ENCODE results near the gene AGAP1.

AGAP1 gene

DNA sequence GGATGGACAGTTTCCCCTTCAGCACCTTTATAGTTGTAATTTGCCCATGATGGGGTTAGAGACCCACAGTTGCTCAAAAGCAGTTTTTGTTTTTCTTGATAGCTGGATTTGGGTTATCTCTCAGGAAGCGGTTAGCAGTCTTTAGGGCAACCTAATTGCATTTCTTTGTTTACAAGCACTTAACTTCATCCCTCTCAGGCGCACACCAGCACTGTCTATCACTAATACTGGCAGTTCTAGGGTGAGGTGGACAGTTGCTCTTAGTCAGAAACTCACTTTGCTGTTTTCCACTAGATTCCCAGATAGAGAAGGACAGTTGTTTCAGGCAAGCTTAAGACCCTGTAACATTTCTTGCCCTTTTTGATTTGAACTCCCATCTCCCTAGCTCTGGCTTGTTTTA, 146.0 kb downstream of the AGAP1 start:
- DNase-seq, result no peak

DNA sequence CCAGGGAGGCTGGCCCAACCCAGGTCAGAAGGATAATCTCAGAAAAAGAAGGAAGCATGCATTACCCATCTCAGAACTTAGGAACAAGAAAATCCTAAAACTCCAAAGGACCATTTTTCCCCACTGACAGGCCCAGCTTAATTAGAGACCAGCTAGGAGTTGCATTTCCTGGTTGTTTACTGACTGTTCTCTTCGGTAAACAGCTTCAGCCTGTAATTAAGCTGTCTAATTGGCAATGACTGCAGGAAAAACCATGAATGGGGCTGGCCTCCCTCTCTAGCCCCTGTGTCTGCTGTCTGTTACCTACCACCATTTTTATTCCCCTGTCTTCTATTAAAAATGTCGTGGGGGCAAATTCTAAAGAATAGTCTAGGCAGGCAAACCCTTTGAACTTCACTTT, 146.5 kb downstream of the AGAP1 start:
- DNase-seq, result no peak

DNA sequence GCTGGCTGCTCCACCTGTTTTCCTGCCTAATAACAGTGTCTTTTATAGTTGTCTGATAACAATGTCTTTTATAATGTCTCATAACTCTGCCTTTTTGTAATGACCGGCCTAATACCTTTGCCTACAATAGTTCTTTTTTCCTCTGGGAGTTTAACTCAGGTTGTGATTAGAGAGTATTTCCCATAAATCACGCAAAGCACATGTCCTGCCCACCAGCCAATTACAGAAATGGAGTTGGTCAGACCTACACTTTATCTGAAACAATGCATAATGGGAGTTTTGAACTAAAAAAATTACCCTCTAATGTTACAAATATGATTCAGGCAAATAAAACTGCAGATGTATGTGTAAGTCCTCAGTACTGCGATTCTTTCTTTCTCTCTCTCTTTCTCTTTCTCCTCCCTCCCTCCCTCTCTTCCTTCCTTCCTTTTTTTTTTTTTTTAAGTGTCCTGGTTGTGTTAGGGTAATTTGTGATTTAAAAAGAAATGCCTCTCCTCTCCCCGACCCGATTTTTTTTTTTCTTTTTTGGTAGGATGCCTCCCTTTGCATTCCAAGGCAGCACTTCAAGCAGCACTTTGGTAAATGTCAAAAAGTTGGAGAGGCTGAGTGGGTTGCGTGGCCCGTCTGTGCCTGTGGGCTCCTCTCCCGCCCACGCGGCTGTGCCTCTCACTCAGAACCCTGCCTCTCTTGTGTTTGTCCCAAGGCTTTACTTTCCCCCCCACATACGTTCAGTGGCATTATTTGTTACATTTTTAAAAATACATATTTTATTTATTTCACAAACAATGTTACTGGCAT, 147.3 kb downstream of the AGAP1 start:
- DNase-seq, result peak in 1 of 4 experiments; percentile 14

DNA sequence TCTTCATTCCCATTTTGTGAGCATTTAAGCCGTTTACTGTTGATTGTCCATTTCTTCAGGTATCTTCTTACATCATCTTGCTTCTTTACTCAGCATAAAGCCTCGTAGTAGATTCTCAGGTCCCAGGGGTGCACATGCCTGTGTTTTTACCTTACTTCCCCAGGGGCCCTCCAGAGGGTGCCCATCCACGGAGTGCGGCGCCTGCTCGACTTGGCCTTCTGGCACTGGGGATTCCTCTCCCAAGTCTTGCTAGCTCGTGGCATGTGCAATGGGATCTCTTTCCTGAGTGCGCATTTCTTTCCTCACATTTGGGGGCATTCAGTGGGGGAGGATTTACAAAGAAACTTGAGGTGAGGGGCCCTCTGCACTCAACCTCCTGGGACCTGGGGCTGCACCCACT, 148.1 kb downstream of the AGAP1 start:
- no peak for DNase-seq

DNA sequence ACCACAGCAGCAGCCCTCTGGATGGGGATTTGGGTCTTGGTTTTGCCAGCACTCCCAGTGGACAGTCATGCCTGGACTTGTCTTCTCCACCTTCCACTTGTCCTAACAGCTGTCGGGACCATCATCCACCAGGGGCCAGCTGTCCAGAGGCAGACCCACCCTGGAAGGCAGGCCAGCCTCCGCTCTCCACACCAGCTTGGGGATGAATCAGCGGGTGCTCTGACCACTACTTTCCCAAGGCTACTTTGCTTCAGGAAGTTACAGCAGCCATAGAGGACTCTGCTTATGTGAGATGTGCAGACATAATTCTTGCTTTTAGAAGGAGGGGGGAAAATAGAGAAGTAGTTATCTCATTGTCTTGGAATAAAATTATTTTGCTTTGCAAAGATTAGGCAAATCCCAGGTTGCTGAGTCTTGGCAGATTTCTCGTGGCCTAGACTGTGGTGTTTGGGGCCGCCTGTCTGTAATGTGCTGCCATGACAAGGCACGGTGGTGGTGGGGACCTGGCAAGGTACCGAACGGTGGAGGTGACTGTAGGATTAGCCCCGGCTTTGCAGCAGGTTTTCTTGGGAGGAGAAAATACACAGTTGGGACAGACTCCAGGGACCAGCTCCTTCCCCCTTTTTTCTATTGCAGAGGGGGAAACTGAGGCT, 148.7 kb downstream of the AGAP1 start:
- DNase-seq, result no peak

GRCh38 chr2:235643680-235644511, 150.1 kb downstream of the AGAP1 start:
- no peak for DNase-seq

DNA sequence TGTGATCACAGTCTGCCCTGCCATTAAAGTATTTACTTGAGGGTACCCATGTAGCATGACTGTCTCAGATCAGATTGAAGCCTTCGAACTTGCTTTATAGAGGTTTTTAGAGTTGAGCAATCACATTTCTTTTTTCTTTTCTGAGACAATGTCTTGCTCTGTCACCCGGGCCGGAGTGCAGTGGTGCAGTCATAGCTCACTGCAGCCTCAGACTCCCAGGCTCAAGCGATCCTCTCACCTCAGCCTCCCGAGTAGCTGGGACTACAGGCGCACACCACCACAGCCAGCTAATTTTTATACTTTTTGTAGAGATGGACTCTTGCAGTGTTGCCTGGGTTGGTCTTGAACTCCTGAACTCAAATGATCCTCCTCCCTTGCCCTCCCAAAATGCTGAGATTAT, 153.4 kb downstream of the AGAP1 start:
- DNase-seq, result no peak

DNA sequence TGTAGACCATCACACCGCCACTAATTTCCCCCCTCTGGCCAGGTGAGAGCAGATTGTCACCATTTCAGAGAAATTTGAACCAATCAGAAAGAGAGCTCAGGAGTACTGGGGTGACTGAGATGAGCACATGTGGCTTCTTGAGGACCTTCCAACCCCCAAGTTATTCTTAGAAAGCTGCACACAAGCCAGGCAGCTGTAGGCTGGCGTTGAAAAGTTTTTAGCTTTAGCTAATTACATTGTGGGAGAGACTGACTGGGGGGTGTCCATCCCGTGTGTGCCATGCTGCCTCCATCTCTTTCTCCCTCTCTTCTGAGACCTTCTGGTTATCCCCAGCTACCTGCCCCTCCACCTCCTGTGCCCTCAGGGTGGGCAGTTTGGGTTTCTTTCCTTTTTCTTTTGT, 154.0 kb downstream of the AGAP1 start:
- DNase-seq, result no peak

- no peak for DNase-seq
These were observed 155.6 kb downstream of the AGAP1 start for GRCh38 chr2:235649418-235649817.

- DNase-seq, result no peak
These were observed 157.8 kb downstream of the AGAP1 start for GRCh38 chr2:235651643-235652042.

- no peak for DNase-seq
These were observed 160.4 kb downstream of the AGAP1 start for GRCh38 chr2:235654103-235654813.

DNA sequence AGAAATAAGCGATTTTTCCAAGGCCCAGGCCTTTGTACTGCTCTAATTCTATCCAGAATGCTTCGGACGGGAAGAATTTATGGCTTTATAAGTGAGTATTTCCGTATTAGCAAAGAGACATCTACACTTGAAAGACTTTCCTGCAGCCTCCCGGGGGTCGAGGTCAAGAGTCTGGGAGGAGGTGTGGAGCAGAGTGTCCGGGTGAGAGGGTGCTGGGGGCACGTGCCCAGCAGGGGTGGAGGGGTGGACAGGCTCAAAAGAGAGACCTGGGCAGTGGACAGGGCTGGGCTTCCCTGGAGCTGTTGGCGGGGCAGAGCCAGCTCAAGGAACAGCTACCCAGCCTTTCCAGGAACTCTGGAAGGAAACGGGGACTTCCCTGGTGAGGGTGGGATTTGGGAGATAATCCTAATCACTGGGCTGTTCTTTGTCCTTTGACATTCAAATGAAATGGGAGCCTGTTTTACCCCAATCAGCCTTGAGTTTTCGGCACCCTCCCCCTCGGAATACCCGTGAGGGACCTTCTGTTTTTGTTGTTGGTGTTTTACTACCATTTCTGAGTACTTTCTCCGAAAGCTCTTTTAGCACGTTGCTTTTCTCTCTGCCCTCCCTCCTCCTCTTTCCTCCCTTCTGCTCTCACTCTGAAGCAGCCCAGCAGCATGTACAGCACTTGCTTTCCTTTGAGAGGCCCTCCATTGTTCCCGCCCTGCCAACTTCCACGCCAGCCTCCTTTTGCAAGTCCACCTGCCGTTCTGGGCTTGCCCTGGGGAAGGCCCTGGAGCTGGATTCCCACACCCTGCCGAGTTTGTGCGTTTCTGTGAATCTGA, 164.7 kb downstream of the AGAP1 start:
- no peak for DNase-seq

DNA sequence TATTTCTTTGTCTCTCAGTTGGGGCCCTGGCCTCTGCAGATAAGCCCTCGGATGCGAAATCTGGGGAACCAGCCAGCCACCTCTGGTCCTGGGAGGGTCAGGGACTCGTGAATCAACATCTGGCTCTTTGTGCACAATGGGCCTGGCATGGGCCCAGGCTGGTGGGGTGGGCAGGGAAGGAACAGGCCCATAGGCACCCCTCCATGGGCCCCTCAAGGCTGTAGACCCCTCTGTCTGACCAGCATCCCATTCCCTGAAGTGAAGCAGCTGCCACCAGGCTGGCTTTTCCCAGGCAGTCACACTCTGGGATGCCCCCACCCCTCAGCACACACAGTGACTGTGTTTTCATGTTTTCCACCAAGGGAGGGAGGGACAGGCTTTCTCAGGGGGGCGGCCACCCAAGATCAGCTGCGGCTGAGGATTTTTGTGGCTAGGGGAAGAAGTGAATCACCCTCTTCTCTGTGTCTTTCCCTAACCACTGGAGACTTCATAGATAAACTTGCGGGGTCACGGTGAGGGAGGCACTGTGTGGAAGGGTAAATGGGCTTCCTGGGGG, 166.0 kb downstream of the AGAP1 start:
- DNase-seq, result no peak

DNA sequence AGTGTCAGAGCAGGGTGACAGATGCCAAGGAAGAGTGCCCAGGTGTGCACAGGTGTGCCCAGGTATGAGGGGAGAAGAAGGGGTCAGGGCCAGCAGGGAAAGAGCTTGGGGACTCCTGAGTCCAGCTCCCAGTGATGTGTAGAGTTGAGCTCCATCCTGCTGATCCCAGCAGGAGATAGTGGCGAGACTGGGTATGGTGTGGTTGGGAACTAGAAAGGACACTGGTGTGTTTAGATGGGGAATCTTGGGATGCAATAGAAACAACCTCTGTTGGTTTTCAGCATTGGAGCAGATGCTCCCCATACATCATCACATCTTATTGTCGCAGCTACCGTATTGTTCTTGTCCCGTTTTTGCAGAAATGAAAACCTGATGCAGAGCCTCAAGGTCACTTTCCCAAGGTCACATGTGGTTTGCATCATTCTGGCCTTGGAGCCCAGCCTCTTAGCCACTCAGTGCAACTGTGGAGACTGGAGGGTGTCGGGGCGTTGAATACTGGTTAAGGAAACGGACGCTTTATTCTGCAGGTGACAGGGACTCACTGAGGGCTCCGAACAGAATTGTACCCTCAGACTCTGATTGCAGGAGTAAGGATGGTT, 166.7 kb downstream of the AGAP1 start:
- no peak for DNase-seq

GRCh38 chr2:235661167-235661937, 167.5 kb downstream of the AGAP1 start:
- DNase-seq, result no peak

GRCh38 chr2:235661952-235662351, 168.1 kb downstream of the AGAP1 start:
- no peak for DNase-seq

DNA sequence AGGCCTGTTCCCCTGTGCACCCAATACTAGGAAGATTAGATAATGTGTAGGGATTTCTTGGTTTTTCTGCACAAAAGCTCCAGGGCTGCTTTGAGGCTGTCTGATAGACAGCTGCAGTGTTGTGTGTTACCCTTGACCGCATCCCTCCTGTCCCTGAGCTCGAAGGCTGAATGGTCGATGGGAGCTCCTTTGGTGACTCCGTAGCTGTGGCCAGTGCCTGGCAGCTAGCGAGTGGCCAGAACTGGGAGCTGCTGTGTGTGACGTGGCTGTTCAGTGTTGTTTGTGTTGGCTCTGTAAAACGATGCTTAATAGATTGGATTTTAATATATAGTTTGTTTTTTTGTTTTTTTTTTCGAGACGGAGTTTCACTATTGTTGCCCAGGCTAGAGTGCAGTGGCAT, 170.0 kb downstream of the AGAP1 start:
- no peak for DNase-seq

GRCh38 chr2:235665661-235666212, 171.9 kb downstream of the AGAP1 start:
- no peak for DNase-seq

DNA sequence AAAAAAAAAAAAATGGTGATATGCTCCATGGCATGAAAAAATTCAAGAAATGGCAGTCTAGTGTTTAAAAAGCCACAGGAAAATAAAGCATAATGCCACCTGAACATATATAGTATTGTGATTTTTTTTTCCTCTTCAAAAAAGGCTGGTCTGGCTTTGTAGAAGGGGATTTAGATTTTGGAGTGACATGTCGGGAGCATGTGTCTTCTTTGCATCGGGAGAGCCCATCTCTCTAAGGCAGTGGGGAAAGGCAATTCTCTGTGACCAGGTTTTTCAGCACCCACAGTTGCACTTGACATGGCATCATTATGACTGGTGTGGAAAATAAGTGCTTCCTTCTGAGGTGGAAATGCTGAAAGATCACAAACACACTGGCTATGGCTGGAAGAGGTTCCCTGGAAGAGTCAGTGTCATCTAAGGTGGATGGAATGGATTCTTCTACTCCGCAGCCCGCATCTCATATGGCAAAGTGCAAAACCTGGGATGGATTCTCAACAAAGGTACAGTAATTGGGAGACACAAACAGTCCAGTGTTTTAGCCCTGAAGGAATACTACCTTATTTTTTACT, 172.5 kb downstream of the AGAP1 start:
- no peak for DNase-seq

- no peak for DNase-seq
These were observed 174.9 kb downstream of the AGAP1 start for GRCh38 chr2:235668782-235669181.
